ENCODE data around the gene KCTD15.

KCTD15 gene

DNA sequence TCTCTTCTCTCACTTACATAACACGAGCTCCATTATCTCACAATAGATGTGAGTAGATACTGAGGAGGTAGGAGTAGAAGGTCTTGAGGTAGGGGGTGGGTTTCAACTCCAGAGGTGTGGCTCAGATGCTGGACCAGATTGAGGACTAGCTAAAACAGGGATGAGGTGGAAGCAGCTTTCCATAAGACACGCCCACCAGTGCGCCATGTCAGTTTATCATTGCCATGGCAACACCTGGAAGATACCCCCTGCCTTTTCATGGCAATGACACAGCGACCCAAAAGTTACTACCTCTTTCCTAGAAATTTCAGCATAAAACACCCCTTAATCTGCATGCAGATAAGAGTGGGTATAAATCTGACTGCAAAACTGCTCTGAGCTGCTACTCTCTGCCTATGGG is 44.1 kb downstream of the KCTD15 start:
- TF ChIP-seq, protein P1, sequence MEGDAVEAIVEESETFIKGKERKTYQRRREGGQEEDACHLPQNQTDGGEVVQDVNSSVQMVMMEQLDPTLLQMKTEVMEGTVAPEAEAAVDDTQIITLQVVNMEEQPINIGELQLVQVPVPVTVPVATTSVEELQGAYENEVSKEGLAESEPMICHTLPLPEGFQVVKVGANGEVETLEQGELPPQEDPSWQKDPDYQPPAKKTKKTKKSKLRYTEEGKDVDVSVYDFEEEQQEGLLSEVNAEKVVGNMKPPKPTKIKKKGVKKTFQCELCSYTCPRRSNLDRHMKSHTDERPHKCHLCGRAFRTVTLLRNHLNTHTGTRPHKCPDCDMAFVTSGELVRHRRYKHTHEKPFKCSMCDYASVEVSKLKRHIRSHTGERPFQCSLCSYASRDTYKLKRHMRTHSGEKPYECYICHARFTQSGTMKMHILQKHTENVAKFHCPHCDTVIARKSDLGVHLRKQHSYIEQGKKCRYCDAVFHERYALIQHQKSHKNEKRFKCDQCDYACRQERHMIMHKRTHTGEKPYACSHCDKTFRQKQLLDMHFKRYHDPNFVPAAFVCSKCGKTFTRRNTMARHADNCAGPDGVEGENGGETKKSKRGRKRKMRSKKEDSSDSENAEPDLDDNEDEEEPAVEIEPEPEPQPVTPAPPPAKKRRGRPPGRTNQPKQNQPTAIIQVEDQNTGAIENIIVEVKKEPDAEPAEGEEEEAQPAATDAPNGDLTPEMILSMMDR (IDR thresholded peaks at IDR 0.05; ENCODE audit: control insufficient read depth, insufficient read depth, low read depth, low read length, missing control alignments) = no peak
- no peak overlapping the region for H3K4me3 ChIP-seq (ENCODE audit: control insufficient read depth, low read depth, low read length)
- DNase-seq (ENCODE audit: low read depth) = no peak

DNA sequence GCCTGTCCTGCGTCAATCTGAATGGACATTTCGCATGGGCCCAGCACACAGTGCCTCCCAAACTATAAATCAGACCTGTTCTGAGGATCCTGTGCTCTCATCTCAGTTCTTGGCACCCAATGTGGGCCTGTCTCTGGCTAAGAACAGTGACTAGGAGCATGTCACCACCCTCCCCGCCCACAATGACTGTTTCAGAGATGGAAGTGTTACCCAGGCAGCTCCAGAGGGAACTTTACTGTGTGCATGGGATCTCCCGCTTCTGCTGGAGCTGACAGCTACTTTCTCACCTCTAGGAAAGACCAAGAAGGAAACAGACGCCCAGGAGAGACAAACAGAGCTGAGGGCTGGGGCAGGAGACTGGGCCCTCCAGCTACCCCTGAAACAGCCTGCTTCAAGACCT is 45.0 kb downstream of the KCTD15 start:
- no peak for DNase-seq (ENCODE audit: low read depth)

DNA sequence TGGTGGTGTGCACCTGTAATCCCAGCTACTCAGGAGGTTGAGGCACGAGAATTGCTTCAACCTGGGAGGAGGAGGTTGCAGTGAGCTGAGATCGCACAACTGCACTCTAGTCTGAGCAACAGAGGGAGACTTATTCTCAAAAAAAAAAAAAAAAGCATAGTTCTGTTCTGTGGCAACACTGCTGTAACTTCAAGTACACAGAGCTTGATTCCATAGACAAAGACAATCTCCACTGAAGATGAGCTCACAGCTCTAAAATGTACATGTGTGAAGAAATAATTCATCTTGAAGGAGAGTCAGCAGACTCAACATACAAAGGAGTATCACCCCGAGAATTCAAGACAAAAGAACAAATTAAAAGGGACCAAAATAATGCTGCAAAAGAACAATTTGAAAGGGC is 47.8 kb downstream of the KCTD15 start:
- H3K4me3 ChIP-seq (ENCODE audit: control insufficient read depth, low read depth, low read length) = no peak overlapping the region
- DNase-seq (ENCODE audit: low read depth) = no peak
- TF ChIP-seq, protein P1 (IDR thresholded peaks at IDR 0.05; ENCODE audit: control insufficient read depth, insufficient read depth, low read depth, low read length, missing control alignments) = no peak

More for the DNA sequence above, 45.0 kb downstream of the KCTD15 start:
- TF ChIP-seq, protein P1 (IDR thresholded peaks at IDR 0.05; ENCODE audit: control insufficient read depth, insufficient read depth, low read depth, low read length, missing control alignments) = no peak
- H3K4me3 ChIP-seq (ENCODE audit: control insufficient read depth, low read depth, low read length) = no peak overlapping the region

DNA sequence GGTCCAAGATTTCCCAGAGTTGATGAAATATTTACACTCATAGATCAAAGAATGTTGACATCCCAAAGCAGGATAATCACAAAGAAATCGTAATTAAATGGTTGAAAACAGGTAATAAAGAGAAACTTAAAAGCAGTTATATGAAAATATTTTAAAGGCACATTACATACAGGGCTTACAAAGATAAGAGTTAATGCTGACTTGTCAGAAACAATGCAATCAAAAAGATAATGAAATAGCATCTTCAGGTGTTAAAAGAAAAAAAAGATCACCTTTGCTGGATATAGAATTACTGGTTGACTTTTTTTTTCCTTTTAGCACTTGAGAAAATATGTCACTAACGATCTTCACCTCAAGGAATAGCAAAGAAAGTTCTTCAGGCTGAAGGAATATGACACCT is 48.8 kb downstream of the KCTD15 start:
- H3K4me3 ChIP-seq (ENCODE audit: control insufficient read depth, low read depth, low read length) = no peak overlapping the region
- TF ChIP-seq, protein P1 (IDR thresholded peaks at IDR 0.05; ENCODE audit: control insufficient read depth, insufficient read depth, low read depth, low read length, missing control alignments) = no peak
- no peak for DNase-seq (ENCODE audit: low read depth)

DNA sequence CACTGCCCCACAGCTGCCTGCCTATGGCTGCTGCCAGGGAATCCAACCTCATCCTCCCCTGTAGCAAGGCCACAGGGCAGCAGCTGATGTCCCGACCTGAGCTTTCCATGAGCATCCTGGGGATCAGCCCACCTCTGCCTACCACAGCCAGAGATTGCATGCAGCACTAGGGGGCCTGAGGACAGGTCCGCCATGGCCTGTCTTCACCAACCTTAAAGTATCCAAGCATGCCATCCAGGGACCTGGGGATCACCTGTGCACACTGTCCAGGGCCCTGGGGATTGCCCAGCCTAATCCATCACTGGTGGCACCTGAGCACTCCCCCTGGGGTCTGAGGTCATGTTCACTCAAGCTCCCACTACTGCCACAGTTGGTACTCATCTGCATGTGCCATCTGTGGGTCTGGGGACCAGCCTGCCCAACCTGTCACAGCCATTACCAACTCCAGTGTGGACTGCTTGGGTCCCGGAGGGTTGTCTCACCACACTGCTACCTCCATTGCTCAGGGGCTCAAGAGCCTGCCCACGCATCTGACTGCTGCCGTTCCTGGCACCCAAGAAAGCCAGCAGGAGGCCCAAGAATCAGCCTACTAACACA is 53.0 kb downstream of the KCTD15 start:
- TF ChIP-seq, protein P1 (IDR thresholded peaks at IDR 0.05; ENCODE audit: control insufficient read depth, insufficient read depth, low read depth, low read length, missing control alignments) = no peak
- H3K4me3 ChIP-seq (ENCODE audit: control insufficient read depth, low read depth, low read length) = no peak overlapping the region
- DNase-seq (ENCODE audit: low read depth) = no peak

DNA sequence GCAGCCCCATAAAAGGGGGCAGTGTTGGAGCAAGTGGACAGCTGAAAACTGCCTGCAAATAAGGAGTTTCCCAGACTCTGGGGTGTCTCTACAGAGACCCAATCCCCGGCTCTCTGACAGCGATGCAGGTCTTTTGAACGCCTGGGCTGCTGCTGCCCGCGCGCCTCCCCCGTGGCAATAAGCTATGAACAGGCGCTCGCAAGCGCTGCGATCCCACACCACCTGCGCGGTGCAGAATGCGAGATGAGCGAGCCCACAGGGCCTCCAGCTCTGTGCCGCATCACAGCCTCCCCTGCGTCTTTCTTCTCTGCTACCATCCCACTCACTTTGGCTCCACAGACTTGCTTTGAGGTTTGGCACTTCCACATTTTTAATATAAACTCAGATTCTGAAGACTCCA is 62.3 kb downstream of the KCTD15 start:
- no peak for DNase-seq (ENCODE audit: low read depth)
- TF ChIP-seq, protein P1 (IDR thresholded peaks at IDR 0.05; ENCODE audit: control insufficient read depth, insufficient read depth, low read depth, low read length, missing control alignments) = no peak
- H3K4me3 ChIP-seq (ENCODE audit: control insufficient read depth, low read depth, low read length) = no peak overlapping the region
